Lung (tissue), 12 donors: ENCODE measurements around the gene TRPM6. TPM values are rescaled to one million over a fixed set of nuclear protein-coding genes. Genes with fewer than 3 reads are reported as not detected.

Source experiments
- ATAC-seq: fragments of 200-7000 bp; cut with Tn5 transposase; one replicate; pipeline ENCODE4 v1.9.1; 2020; ENCODE audit warnings: moderate number of reproducible peaks; ENCODE audit not compliant: insufficient read depth, low FRiP score
- DNase-seq, 3 donors: peaks; one replicate each; pipeline ENCODE4 v3.0.0-alpha.2; 2013 to 2017
- H3K27ac ChIP-seq, 2 donors: one replicate each; pipeline ENCODE4 v1.5.1; 2013; ENCODE audit warnings: mild to moderate bottlenecking in 2 of 2, moderate library complexity in 2 of 2, control low read depth in 1 of 2, inconsistent platforms in 1 of 2, low read depth in 1 of 2, low read length in 1 of 2
- H3K27me3 ChIP-seq, 3 donors: one replicate each; pipeline ENCODE4 v1.5.1; 2013; ENCODE audit warnings: low read length in 2 of 3; ENCODE audit not compliant: control insufficient read depth in 3 of 3, insufficient read depth in 3 of 3
- H3K36me3 ChIP-seq, 4 donors: one replicate each; pipeline ENCODE4 v1.5.1; 2013; ENCODE audit warnings: low read length in 4 of 4, mild to moderate bottlenecking in 1 of 4, moderate library complexity in 1 of 4; ENCODE audit not compliant: control insufficient read depth in 4 of 4, insufficient read depth in 4 of 4
- H3K4me1 ChIP-seq, 5 donors: one replicate each; pipeline ENCODE4 v1.5.1; 2013; ENCODE audit warnings: low read length in 5 of 5, mild to moderate bottlenecking in 2 of 5, moderate library complexity in 1 of 5; ENCODE audit not compliant: control insufficient read depth in 5 of 5, insufficient read depth in 5 of 5
- H3K4me3 ChIP-seq: one replicate; pipeline ENCODE4 v1.5.1; 2013; ENCODE audit warnings: mild to moderate bottlenecking, control low read depth, moderate library complexity
- H3K9ac ChIP-seq, 2 donors: one replicate each; pipeline ENCODE4 v1.5.1; 2013; ENCODE audit warnings: low read length in 2 of 2, control low read depth in 1 of 2; ENCODE audit not compliant: insufficient read depth in 1 of 2
- H3K9me3 ChIP-seq, 4 donors: one replicate each; pipeline ENCODE4 v1.5.1; 2013; ENCODE audit warnings: low read length in 3 of 4, mild to moderate bottlenecking in 1 of 4, moderate library complexity in 1 of 4; ENCODE audit not compliant: control insufficient read depth in 4 of 4, insufficient read depth in 3 of 4
- WGBS, 2 donors: extraction: QIAGEN DNeasy Blood & Tissue Kit; methylation state at CpG; one replicate each; pipeline ENCODE4 v1.1.7; 2013; 5-methylcytosine and 5-hydroxymethylcytosine counted together
- polyA plus RNA-seq, 2 donors: library from polyadenylated mRNA; stranded (reverse); fragments of 200-250 nt; gene quantifications; one replicate each; pipeline ENCODE4 v1.2.1, GENCODE V29; 2013
- total RNA-seq, 2 donors: library from RNA; depleted of rRNA in 1 of 2; stranded (reverse); fragments of >200 nt in 1 of 2; gene quantifications; one replicate each; pipeline ENCODE4 v1.2.1, GENCODE V29; 2014 to 2021
- TF ChIP-seq, protein P1 (sequence below): IDR thresholded peaks from 2 replicates; pipeline ENCODE4 v1.5.1; 2012; ENCODE audit warnings: mild to moderate bottlenecking; ENCODE audit errors: control extremely low read depth, extremely low read depth
- donor health status: control.
- donor health status: control.
- donor health status: Bipolar disorder and iron deficiency.
- donor health status: healthy.
- donor health status: DM: yes; HTN: yes; CAD: no.

TRPM6 gene
- total and polyA plus RNA-seq, 4 donors, result 0.10 to 2.3 (median 0.70) TPM

- TF ChIP-seq, protein P1, sequence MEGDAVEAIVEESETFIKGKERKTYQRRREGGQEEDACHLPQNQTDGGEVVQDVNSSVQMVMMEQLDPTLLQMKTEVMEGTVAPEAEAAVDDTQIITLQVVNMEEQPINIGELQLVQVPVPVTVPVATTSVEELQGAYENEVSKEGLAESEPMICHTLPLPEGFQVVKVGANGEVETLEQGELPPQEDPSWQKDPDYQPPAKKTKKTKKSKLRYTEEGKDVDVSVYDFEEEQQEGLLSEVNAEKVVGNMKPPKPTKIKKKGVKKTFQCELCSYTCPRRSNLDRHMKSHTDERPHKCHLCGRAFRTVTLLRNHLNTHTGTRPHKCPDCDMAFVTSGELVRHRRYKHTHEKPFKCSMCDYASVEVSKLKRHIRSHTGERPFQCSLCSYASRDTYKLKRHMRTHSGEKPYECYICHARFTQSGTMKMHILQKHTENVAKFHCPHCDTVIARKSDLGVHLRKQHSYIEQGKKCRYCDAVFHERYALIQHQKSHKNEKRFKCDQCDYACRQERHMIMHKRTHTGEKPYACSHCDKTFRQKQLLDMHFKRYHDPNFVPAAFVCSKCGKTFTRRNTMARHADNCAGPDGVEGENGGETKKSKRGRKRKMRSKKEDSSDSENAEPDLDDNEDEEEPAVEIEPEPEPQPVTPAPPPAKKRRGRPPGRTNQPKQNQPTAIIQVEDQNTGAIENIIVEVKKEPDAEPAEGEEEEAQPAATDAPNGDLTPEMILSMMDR, result no peak
- H3K9ac ChIP-seq, result no peak overlapping the region
- no peaks in the 10 kb centered on the region for H3K4me1 ChIP-seq
- no peak overlapping the region for H3K27ac ChIP-seq
- no peak overlapping the region for H3K4me3 ChIP-seq
- no peaks in the 10 kb centered on the region for H3K36me3 ChIP-seq
- DNase-seq (no peak), ATAC-seq (no peak)
- no peaks in the 10 kb centered on the region for H3K27me3 ChIP-seq
- no peaks in the 10 kb centered on the region for H3K9me3 ChIP-seq
- 94 to 95% methylated on average over 2 of the region's 2 CpGs for WGBS, 2 donors
These were observed 169.0 kb downstream of the TRPM6 start for GRCh38 chr9:74718709-74719108.

DNA sequence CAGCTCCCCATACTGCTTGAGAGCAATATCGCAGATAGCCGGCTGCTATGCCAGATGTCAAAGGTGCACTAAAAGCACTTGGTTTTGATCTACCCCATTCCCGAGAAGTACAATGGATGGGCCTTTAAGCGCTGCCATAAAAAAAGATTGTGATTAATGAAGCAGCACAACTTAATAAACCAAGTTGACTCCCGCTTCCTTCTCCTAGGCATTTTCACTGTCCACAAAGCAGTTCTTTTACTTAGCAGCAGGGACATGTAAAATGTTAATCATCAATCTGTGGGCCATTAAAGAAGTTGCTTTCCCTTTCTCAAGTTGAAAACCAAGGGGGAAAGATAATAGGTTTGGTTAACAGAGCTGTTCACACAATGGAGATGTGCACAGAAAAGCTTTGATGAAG, 176.4 kb downstream of the TRPM6 start:
- Histone ChIP-seq H3K27me3 (no peaks in the 10 kb centered on the region), H3K4me3 (no peak overlapping the region), H3K27ac (no peak overlapping the region), H3K4me1 (no peaks in the 10 kb centered on the region), H3K9ac (no peak overlapping the region), H3K9me3 (no peaks in the 10 kb centered on the region), H3K36me3 (no peaks in the 10 kb centered on the region)
- WGBS, 2 donors, result 72 to 80% methylated on average over 5 of the region's 5 CpGs
- ATAC-seq (no peak), DNase-seq (no peak)
- TF ChIP-seq, protein P1, result no peak

DNA sequence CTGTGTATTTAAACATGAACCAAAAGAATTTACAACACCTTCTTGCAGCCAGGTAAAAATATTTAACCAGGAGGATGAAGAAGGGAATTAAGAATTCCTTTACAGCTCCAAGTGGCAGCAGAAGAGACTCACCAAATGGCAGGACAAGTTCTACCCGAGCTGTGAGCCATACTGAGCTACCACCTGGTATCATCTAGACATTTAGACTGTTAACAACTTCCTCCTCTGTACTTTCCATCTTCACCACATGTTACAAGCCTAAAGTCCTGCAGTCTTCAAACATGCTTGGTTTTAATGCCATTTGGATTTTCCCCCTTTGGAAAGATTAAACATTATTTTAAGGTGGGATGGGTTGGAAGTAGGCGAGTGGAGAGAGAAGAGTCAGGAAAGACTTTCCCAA, 190.2 kb downstream of the TRPM6 start:
- ATAC-seq, result no peak
- WGBS, 2 donors, result 57 to 61% methylated on average over 2 of the region's 2 CpGs
- TF ChIP-seq, protein P1, result no peak

GRCh38 chr9:74696520-74696919, 191.2 kb downstream of the TRPM6 start:
- H3K27ac ChIP-seq, result no peak overlapping the region
- DNase-seq (no peak), ATAC-seq (no peak)
- H3K9ac ChIP-seq, result no peak overlapping the region
- 84 to 88% methylated on average over 1 of the region's 1 CpG for WGBS, 2 donors
- no peaks in the 10 kb centered on the region for H3K27me3 ChIP-seq
- no peaks in the 10 kb centered on the region for H3K36me3 ChIP-seq
- no peaks in the 10 kb centered on the region for H3K9me3 ChIP-seq
- H3K4me3 ChIP-seq, result no peak overlapping the region
- TF ChIP-seq, protein P1, result no peak
- H3K4me1 ChIP-seq, result no peaks in the 10 kb centered on the region

More for the DNA sequence above, 190.2 kb downstream of the TRPM6 start:
- Histone ChIP-seq H3K4me3 (no peak overlapping the region), H3K9ac (no peak overlapping the region), H3K27ac (no peak overlapping the region), H3K36me3 (no peaks in the 10 kb centered on the region), H3K27me3 (no peaks in the 10 kb centered on the region), H3K4me1 (no peaks in the 10 kb centered on the region), H3K9me3 (no peaks in the 10 kb centered on the region)
- no peak for DNase-seq
